GM21515 (cell line): ENCODE results near the gene INPP5B.
"Not testable (repeated sequence)": the region's sequence is repeated elsewhere in the genome, so short reads cannot be mapped to it uniquely, and the experiment has no call there.

Experiments
- ATAC-seq: cut with Tn5 transposase; IDR thresholded peaks from one replicate; pipeline ENCODE4 v1.9.1; 2021; ENCODE audit not compliant: unreplicated experiment

The INPP5B gene

GRCh38 chr1:37915476-37916093 is 31.3 kb downstream of the INPP5B start:
- ATAC-seq, result no peak

- no peak for ATAC-seq
These were observed 32.0 kb downstream of the INPP5B start for GRCh38 chr1:37914719-37915475.

DNA sequence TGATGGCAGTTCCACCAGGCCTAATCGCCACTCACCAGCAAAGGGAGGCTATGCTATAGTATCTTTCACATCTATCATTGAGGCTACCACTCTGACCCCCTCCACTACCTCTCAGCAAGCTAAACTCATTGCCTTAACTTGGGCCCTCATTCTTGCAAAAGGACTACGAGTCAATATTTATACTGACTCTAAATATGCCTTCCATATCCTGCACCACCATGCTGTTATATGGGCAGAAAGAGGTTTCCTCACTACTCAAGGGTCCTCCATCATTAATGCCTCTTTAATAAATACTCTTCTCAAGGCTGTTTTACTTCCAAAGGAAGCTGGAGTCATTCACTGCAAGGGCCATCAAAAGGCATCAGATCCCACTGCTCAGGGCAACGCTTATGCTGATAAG is 35.4 kb downstream of the INPP5B start:
- not testable (repeated sequence) for ATAC-seq

DNA sequence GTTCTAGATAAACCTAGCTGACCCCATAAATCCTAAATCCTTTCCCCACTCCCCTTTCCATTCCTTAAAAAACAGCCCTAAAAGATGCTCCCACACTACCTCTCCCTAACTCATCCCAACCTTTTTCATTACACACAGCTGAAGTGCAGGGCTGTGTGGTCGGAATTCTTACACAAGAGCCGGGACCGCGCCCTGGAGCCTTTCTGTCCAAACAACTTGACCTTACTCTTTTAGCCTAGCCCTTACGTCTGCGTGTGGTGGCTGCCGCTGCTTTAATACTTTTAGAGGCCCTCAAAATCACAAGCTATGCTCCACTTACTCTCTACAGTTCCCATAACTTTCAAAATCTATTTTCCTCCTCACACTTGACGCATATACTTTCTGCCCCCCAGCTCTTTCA is 36.0 kb downstream of the INPP5B start:
- not testable (repeated sequence) for ATAC-seq

GRCh38 chr1:37908531-37908930 is 38.3 kb downstream of the INPP5B start:
- ATAC-seq, result not testable (repeated sequence)

GRCh38 chr1:37907416-37908125 is 39.3 kb downstream of the INPP5B start:
- ATAC-seq, result not testable (repeated sequence)

DNA sequence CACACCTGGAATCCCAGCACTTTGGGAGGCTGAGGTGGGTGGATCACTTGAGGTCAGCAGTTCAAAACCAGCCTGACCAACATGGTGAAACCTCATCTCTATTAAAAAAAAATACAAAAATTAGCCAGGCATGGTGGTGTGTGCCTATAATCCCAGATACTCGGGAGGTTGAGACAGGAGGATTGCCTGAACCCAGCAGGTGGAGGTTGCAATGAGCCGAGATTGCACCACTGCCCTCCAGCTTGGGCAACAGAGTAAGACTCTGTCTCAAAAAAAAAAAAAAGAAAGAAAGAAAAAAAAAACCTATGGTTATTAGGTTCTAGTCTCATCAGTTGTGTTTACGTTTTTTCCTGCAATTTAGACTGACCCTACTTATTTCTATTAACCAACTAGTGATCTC is 40.3 kb downstream of the INPP5B start:
- not testable (repeated sequence) for ATAC-seq

- ATAC-seq, result no peak
These were observed 41.1 kb downstream of the INPP5B start for GRCh38 chr1:37905727-37906126.

- not testable (repeated sequence) for ATAC-seq
These were observed 42.9 kb downstream of the INPP5B start for GRCh38 chr1:37903921-37904320.

DNA sequence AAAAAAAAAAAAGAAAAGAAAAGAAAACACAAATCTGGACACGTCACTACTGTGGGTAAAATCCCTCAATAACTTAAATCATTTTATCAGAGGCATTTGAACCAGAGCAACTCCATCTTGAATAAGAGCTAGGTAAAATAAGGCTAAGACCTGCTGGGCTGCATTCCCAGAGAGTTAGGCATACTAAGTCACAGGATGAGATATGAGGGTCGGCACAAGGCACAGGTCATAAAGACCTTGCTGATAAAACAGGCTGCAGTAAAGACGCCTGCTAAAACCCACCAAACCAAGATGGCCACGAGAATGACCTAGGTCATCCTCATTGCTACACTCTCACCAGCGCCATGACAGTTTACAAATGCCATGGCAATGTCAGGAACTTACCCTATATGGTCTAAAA is 43.9 kb downstream of the INPP5B start:
- no peak for ATAC-seq

DNA sequence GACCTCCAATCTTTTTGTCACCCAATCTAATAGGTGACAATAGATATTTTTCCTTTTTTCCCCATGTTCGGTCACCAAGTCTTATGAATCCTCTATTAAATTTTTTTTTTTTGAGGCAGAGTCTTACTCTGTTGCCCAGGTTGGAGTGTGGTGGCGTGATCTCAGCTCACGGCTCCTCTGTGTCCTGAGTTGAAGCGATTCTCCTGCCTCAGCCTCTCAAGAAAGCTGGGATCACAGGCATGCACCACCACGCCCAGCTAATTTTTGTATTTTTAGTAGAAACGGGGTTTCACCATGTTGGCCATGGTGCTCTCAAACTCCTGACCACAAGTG is 45.0 kb downstream of the INPP5B start:
- no peak for ATAC-seq

- ATAC-seq, result no peak
These were observed 45.5 kb downstream of the INPP5B start for GRCh38 chr1:37901191-37901892.

DNA sequence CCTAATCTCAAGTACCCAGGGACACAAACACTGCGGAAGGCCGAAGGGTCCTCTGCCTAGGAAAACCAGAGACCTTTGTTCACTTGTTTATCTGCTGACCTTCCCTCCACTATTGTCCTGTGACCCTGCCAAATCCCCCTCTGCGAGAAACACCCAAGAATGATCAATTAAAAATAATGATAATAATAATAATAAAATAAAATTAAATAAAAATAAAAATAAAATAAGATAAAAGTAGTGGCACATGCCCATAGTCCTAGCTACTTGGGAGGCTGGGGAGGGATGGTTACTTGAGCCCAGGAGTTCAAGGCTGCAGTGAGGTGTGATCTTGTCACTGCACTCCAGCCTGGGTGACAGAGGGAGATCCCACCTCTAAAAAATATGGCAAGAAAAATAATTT is 49.3 kb downstream of the INPP5B start:
- ATAC-seq, result not testable (repeated sequence)

- ATAC-seq, result no peak
These were observed 53.2 kb downstream of the INPP5B start for GRCh38 chr1:37893673-37894072.

- ATAC-seq, result no peak
These were observed 54.5 kb downstream of the INPP5B start for GRCh38 chr1:37892151-37893047.

- no peak for ATAC-seq
These were observed 56.4 kb downstream of the INPP5B start for GRCh38 chr1:37890378-37891014.

GRCh38 chr1:37888022-37888700 is 58.7 kb downstream of the INPP5B start:
- no peak for ATAC-seq

GRCh38 chr1:37884145-37884544 is 62.7 kb downstream of the INPP5B start:
- no peak for ATAC-seq

DNA sequence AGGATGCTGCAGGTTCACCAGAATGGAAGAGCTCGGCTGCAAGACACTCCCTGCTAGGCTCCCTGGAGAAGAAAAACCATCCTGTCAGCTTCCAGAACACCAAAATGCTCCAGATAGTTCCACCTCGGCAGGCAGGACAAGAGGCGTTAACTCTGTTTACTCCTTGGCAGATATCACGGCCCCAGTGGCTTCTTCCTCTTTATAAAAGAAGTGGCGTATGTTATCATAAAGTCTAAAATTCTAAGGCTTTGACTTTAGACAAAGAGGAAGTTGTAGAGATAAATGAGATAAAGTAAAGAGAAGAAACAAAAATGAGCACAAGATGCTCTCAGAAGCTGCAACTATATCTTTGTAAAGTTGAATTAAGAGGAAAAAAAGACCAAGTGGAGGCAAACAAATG is 63.2 kb downstream of the INPP5B start:
- no peak for ATAC-seq
